Tibial nerve (tissue), 4 donors: ENCODE measurements around the gene SLC12A7. TPM values are rescaled to one million over a fixed set of nuclear protein-coding genes. Genes with fewer than 3 reads are reported as not detected.

Experiments
- DNase-seq, 2 donors: peaks; one replicate each; pipeline ENCODE4 v3.0.0-alpha.2; 2019; ENCODE audit warnings: low spot score in 2 of 2
- H3K27ac ChIP-seq, 4 donors: fragments of 200-600 bp; sonication (generic) in 3 of 4; one replicate each; pipeline ENCODE4 v1.5.1; 2017 to 2019; ENCODE audit warnings: mild to moderate bottlenecking in 1 of 4
- H3K27me3 ChIP-seq, 2 donors: fragments of 200-600 bp; sonication (generic) in 1 of 2; one replicate each; pipeline versions ENCODE4 v1.5.1 to v1.6.0; 2017 to 2019
- H3K36me3 ChIP-seq, 3 donors: fragments of 200-600 bp; sonication (generic); one replicate each; pipeline ENCODE4 v1.5.1; 2018 to 2019
- H3K4me1 ChIP-seq, 4 donors: fragments of 200-600 bp; sonication (generic) in 3 of 4; one replicate each; pipeline ENCODE4 v1.5.1; 2017 to 2019
- H3K4me3 ChIP-seq, 4 donors: fragments of 200-600 bp; sonication (generic) in 3 of 4; one replicate each; pipeline ENCODE4 v1.5.1; 2017 to 2019; ENCODE audit warnings: mild to moderate bottlenecking in 1 of 4, moderate library complexity in 1 of 4
- H3K9me3 ChIP-seq, 4 donors: fragments of 200-600 bp; sonication (generic) in 3 of 4; one replicate each; pipeline ENCODE4 v1.5.1; 2017 to 2019
- EP300 ChIP-seq, 2 donors: sonication (generic); formaldehyde crosslinking; IDR thresholded peaks; one replicate each; pipeline ENCODE4 v1.6.1; 2017; ENCODE audit warnings: antibody characterized with exemption in 2 of 2, mild to moderate bottlenecking in 1 of 2
- POLR2A ChIP-seq, 2 donors: fragments of 450-650 bp; IDR thresholded peaks; one replicate each; pipeline ENCODE4 v1.6.1; 2017; ENCODE audit warnings: antibody characterized with exemption in 2 of 2, mild to moderate bottlenecking in 2 of 2, moderate library complexity in 2 of 2
- WGBS, 2 donors: methylation state at CpG; one replicate each; pipeline ENCODE4 v1.1.5; 2018; 5-methylcytosine and 5-hydroxymethylcytosine counted together
- total RNA-seq, 4 donors: library from RNA; depleted of rRNA; stranded (reverse); fragments of >200 nt; gene quantifications; one replicate each; pipeline ENCODE4 v1.1.0, GENCODE V29; 2016
- TF ChIP-seq, protein P1 (sequence below), 5 experiments: fragments of 200-600 bp in 3 of 5; fragments of 450-650 bp in 2 of 5; sonication (generic) in 3 of 5; IDR thresholded peaks; one replicate each; pipeline ENCODE4 v1.5.1; 2016 to 2019; ENCODE audit warnings: antibody characterized with exemption in 5 of 5, mild to moderate bottlenecking in 3 of 5, moderate library complexity in 2 of 5

Gene SLC12A7
- total RNA-seq, 4 donors from 2014 or later, result 11.4 to 39.3 (median 18.8) TPM

DNA sequence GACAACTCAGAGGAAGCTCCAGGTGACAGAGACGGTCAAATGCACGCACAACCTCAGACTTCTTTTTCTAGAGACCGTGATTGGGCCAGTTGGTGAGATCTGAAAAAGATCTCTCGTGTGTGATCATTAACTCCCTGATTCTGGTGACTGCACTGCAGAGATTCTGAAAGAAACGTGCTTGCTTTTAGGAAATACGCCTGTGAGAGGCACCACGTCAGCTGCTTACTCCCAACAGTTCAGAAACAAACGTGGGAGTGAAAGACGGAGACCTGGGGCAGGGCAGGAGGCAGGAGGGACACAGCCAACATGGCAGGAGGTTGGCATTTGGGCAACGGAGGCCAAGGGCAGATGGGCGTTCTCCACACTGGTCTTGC, 15.9 kb downstream of the SLC12A7 start:
- DNase-seq, result no peak
- H3K27ac ChIP-seq, result no peak overlapping the region
- H3K9me3 ChIP-seq, result no peaks in the 10 kb centered on the region
- TF ChIP-seq POLR2A (IDR thresholded peaks at IDR 0.05), result no peak
- TF ChIP-seq, protein P1, sequence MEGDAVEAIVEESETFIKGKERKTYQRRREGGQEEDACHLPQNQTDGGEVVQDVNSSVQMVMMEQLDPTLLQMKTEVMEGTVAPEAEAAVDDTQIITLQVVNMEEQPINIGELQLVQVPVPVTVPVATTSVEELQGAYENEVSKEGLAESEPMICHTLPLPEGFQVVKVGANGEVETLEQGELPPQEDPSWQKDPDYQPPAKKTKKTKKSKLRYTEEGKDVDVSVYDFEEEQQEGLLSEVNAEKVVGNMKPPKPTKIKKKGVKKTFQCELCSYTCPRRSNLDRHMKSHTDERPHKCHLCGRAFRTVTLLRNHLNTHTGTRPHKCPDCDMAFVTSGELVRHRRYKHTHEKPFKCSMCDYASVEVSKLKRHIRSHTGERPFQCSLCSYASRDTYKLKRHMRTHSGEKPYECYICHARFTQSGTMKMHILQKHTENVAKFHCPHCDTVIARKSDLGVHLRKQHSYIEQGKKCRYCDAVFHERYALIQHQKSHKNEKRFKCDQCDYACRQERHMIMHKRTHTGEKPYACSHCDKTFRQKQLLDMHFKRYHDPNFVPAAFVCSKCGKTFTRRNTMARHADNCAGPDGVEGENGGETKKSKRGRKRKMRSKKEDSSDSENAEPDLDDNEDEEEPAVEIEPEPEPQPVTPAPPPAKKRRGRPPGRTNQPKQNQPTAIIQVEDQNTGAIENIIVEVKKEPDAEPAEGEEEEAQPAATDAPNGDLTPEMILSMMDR (IDR thresholded peaks at IDR 0.05), result no peak
- no peak for TF ChIP-seq EP300 (IDR thresholded peaks at IDR 0.05)
- H3K4me1 ChIP-seq, result peaks cover 0 to 11% (median 0%) of the 10 kb centered on the region in 4 donors
- no peak overlapping the region for H3K4me3 ChIP-seq
- WGBS, 2 donors, result 91 to 92% methylated on average over 11 of the region's 11 CpGs
- H3K27me3 ChIP-seq, result no peaks in the 10 kb centered on the region
- peaks cover 0 to 33% (median 0%) of the 10 kb centered on the region in 3 donors for H3K36me3 ChIP-seq

DNA sequence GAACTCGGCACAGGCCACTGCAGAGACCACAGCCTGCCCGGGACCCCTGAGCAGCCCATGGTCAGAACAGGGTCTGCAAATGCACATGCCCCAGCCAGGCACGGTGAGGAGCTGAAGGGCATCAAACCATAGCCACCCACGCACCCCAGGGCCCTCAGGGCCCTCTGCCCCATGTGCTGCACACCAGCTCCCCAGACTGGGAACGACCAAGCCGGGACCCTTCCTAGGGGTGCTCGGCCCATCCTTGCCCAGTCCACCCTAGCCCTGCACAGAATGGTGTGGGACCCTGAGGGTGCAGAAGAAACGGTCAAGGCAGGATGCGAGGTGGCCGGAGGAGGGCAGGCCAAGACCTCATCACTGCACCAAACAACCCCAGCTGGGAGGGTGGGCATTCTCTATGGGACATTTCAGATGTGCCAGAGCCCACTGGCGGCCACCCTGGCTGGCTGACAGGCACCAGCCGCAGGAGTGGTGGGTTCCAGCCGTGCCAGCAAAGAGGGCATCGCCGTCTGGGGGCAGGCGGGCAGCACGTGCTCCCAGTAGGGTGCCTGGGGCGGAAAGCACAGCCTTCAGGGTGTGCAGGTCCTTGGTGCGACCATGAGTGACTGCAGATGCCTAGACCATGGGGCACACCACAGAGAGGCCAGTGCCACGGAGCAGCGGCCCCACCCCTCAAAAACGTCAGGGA, 16.4 kb downstream of the SLC12A7 start:
- no peak overlapping the region for H3K27ac ChIP-seq
- no peak overlapping the region for H3K4me3 ChIP-seq
- WGBS, 2 donors, result 91 to 94% methylated on average over 18 to 20 of the region's 22 CpGs
- TF ChIP-seq EP300 (IDR thresholded peaks at IDR 0.05) (no peak), POLR2A (IDR thresholded peaks at IDR 0.05) (no peak)
- TF ChIP-seq, protein P1 (IDR thresholded peaks at IDR 0.05), result no peak
- no peaks in the 10 kb centered on the region for H3K9me3 ChIP-seq
- no peak for DNase-seq
- peaks cover 0 to 7% (median 0%) of the 10 kb centered on the region in 4 donors for H3K4me1 ChIP-seq
- no peaks in the 10 kb centered on the region for H3K27me3 ChIP-seq
- H3K36me3 ChIP-seq, result peaks cover 0 to 38% (median 0%) of the 10 kb centered on the region in 3 donors

DNA sequence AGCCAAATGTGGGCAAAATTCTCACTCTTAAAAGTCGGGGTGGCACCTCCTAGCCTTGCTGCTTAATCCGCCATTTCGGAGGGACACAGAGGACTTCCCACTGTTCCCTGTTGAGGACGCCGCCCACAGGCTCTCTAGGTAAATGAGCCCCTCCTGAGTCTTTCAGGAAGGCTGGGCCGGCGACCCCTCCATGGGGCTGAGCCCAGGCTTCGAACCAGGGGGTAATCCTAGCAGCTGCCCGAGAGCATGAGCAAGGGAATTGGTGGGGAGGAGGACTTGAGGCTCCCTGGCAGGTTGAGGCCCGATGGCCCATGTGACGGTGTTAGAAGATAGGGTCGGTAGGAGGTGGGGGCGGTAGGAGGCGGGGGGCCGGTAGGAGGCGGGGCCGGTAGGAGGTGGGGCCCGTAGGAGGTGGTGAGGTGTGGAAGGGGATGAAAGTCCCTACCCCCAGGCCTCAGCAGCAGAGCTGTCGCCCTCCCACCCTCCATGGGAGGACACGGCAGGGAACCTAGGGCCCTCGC, 17.1 kb downstream of the SLC12A7 start:
- Histone ChIP-seq H3K27ac (no peak overlapping the region), H3K36me3 (peaks cover 0 to 45% (median 0%) of the 10 kb centered on the region in 3 donors), H3K9me3 (no peaks in the 10 kb centered on the region), H3K27me3 (no peaks in the 10 kb centered on the region), H3K4me1 (peaks cover 0 to 2% (median 0%) of the 10 kb centered on the region in 4 donors), H3K4me3 (no peak overlapping the region)
- DNase-seq, result no peak
- WGBS, 2 donors, result 77 to 81% methylated on average over 20 to 21 of the region's 21 CpGs
- TF ChIP-seq EP300 (IDR thresholded peaks at IDR 0.05) (no peak), POLR2A (IDR thresholded peaks at IDR 0.05) (no peak)
- TF ChIP-seq, protein P1 (IDR thresholded peaks at IDR 0.05), result no peak

DNA sequence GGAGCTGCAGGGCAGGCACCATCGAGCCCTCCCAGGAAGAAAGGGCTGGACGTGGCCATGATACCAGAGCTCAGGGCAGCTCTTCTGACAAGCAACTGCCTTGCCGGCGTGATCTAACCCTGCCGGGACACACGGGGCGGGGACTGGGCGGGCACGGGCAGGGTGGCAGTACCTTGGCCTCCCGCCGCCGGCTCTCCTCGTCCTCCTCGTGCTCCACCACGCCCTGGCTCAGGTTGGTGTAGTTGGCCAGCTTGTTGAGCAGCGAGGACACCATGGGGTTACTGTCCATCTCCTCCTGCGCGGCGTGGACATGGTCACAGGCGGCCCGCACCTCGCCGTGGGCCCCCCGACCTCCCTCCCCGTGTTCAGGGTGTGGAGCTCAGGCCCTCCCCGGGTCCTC, 18.5 kb downstream of the SLC12A7 start:
- TF ChIP-seq POLR2A (IDR thresholded peaks at IDR 0.05) (no peak), EP300 (IDR thresholded peaks at IDR 0.05) (no peak)
- TF ChIP-seq, protein P1 (IDR thresholded peaks at IDR 0.05), result no peak
- Histone ChIP-seq H3K4me3 (no peak overlapping the region), H3K4me1 (no peaks in the 10 kb centered on the region), H3K27me3 (no peaks in the 10 kb centered on the region), H3K9me3 (no peaks in the 10 kb centered on the region), H3K36me3 (peaks cover 0 to 53% (median 0%) of the 10 kb centered on the region in 3 donors), H3K27ac (no peak overlapping the region)
- DNase-seq, result no peak
- 82 to 92% methylated on average over 15 to 23 of the region's 26 CpGs for WGBS, 2 donors

DNA sequence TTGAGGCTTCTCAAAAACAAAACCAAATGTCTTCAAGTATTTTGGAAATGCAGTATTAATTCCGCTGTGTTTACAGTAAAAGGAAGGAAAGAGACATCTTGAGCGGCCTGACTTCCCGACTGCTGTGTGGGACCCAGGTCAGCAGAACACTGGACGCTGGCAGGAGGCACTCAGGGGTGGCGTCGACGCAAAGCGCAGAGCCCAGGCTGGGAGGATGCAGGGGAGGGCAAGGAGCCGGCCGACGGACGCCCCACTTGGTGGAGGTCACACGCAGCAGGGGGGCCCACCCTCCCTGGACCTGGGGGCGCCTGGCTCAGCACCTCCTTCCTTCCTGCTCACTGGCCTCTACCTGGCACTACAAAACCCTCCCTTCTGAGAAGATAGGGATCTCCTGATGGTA, 19.7 kb downstream of the SLC12A7 start:
- Histone ChIP-seq H3K4me3 (no peak overlapping the region), H3K4me1 (no peaks in the 10 kb centered on the region), H3K36me3 (peaks cover 0 to 65% (median 0%) of the 10 kb centered on the region in 3 donors), H3K27me3 (no peaks in the 10 kb centered on the region), H3K27ac (no peak overlapping the region), H3K9me3 (no peaks in the 10 kb centered on the region)
- 82 to 87% methylated on average over 11 to 14 of the region's 14 CpGs for WGBS, 2 donors
- DNase-seq, result no peak
- no peak for TF ChIP-seq EP300 (IDR thresholded peaks at IDR 0.05)
- no peak for TF ChIP-seq POLR2A (IDR thresholded peaks at IDR 0.05)
- TF ChIP-seq, protein P1 (IDR thresholded peaks at IDR 0.05), result no peak
